Chondrocyte (in vitro differentiated cells): Measurements from ENCODE around the gene RECQL. TPM values are rescaled to one million over a fixed set of nuclear protein-coding genes. Genes with fewer than 3 reads are reported as not detected.

Source experiments
- DNase-seq: peaks from one replicate; pipeline ENCODE4 v3.0.0; 2021; ENCODE audit warnings: mixed read lengths, low spot score
- H3K27ac Mint-ChIP-seq: one replicate; pipeline ENCODE4 v1.8.0; 2021; ENCODE audit warnings: mild to moderate bottlenecking, moderate library complexity, mixed read lengths; ENCODE audit not compliant: unreplicated experiment
- H3K27me3 Mint-ChIP-seq: 2 replicates; pipeline ENCODE4 v1.8.0; 2021; ENCODE audit warnings: low read depth, mixed read lengths
- H3K36me3 Mint-ChIP-seq: 2 replicates; pipeline ENCODE4 v1.8.0; 2021; ENCODE audit warnings: low read depth, mixed read lengths
- H3K4me1 Mint-ChIP-seq: 2 replicates; pipeline ENCODE4 v1.8.0; 2021; ENCODE audit warnings: low read depth, mild to moderate bottlenecking, mixed read lengths
- H3K4me3 Mint-ChIP-seq: one replicate; pipeline ENCODE4 v1.8.0; 2021; ENCODE audit warnings: mild to moderate bottlenecking, moderate library complexity, mixed read lengths; ENCODE audit not compliant: unreplicated experiment
- H3K9me3 Mint-ChIP-seq: 2 replicates; pipeline ENCODE4 v1.8.0; 2021; ENCODE audit warnings: low read depth, mixed read lengths
- CTCF ChIP-seq: fragments of 200-600 bp; sonication (generic); IDR thresholded peaks from 2 replicates; pipeline ENCODE4 v1.5.0; 2021; ENCODE audit warnings: antibody characterized with exemption, mild to moderate bottlenecking, moderate library complexity
- total RNA-seq: library from RNA; stranded (reverse); gene quantifications from 3 replicates; pipeline ENCODE4 v1.2.1, GENCODE V29; 2021

The RECQL gene
- total RNA-seq, 1 donor from 2014 or later, result 50.2 TPM

- no peaks in the 10 kb centered on the region for H3K27me3 Mint-ChIP-seq
- DNase-seq, result no peak
- no peak overlapping the region for H3K27ac Mint-ChIP-seq
- no peak for TF ChIP-seq CTCF
- H3K4me1 Mint-ChIP-seq, result no peaks in the 10 kb centered on the region
- H3K9me3 Mint-ChIP-seq, result no peaks in the 10 kb centered on the region
- H3K36me3 Mint-ChIP-seq, result no peaks in the 10 kb centered on the region
- H3K4me3 Mint-ChIP-seq, result no peak overlapping the region
Measured at GRCh38 chr12:21543151-21543550, 41.7 kb upstream of the RECQL start.

- DNase-seq, result no peak
- no peak overlapping the region for H3K27ac Mint-ChIP-seq
- H3K9me3 Mint-ChIP-seq, result no peaks in the 10 kb centered on the region
- TF ChIP-seq CTCF, result no peak
- no peaks in the 10 kb centered on the region for H3K27me3 Mint-ChIP-seq
- H3K36me3 Mint-ChIP-seq, result no peaks in the 10 kb centered on the region
- H3K4me3 Mint-ChIP-seq, result no peak overlapping the region
- H3K4me1 Mint-ChIP-seq, result no peaks in the 10 kb centered on the region
Measured at GRCh38 chr12:21542403-21542802, 41.0 kb upstream of the RECQL start.

- Mint-ChIP-seq H3K27ac (no peak overlapping the region), H3K4me1 (no peaks in the 10 kb centered on the region), H3K27me3 (no peaks in the 10 kb centered on the region), H3K4me3 (no peak overlapping the region), H3K9me3 (no peaks in the 10 kb centered on the region), H3K36me3 (no peaks in the 10 kb centered on the region)
- DNase-seq, result no peak
- no peak for TF ChIP-seq CTCF
Measured at GRCh38 chr12:21541773-21542172, 40.3 kb upstream of the RECQL start.

- Mint-ChIP-seq H3K27me3 (no peaks in the 10 kb centered on the region), H3K27ac (no peak overlapping the region), H3K4me3 (no peak overlapping the region), H3K4me1 (no peaks in the 10 kb centered on the region), H3K9me3 (no peaks in the 10 kb centered on the region), H3K36me3 (no peaks in the 10 kb centered on the region)
- TF ChIP-seq CTCF, result no peak
- DNase-seq, result no peak
Measured at GRCh38 chr12:21539797-21540196, 38.4 kb upstream of the RECQL start.

GRCh38 chr12:21538061-21538653, 36.7 kb upstream of the RECQL start:
- Mint-ChIP-seq H3K27ac (no peak overlapping the region), H3K36me3 (no peaks in the 10 kb centered on the region), H3K27me3 (no peaks in the 10 kb centered on the region), H3K4me1 (no peaks in the 10 kb centered on the region), H3K9me3 (no peaks in the 10 kb centered on the region), H3K4me3 (no peak overlapping the region)
- TF ChIP-seq CTCF, result no peak
- no peak for DNase-seq
